Measurements from ENCODE around the gene OTUB1. TPM values are rescaled to one million over a fixed set of nuclear protein-coding genes. Genes with fewer than 3 reads are reported as not detected.

OTUB1 gene
- total RNA-seq, 2 donors from 2014 or later, result 37.7 to 85.6 TPM

DNA sequence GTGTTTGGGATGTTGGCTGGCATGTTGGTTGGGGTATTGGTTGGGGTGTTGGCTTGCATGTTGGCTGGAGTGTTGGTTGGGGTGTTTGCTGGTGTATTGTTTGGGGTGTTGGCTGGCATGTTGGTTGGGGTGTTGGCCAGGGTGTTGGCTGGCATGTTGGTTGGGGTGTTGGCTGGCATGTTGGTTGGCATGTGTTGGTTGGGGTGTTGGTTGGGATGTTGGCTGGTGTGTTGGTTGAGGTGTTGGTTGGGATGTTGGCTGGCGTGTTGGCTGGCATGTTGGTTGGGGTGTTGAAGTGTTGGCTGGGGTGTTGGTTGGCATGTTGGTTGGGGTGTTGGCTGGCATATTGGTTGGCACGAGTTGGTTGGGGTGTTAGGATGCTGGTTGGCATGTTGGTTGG, 24.5 kb downstream of the OTUB1 start:
- H3K4me1 ChIP-seq (ENCODE audit: control insufficient read depth in 1 of 2, low read depth in 2 of 2), result peaks cover 3 to 13% of the 10 kb centered on the region in 2 donors
- TF ChIP-seq, protein P1, sequence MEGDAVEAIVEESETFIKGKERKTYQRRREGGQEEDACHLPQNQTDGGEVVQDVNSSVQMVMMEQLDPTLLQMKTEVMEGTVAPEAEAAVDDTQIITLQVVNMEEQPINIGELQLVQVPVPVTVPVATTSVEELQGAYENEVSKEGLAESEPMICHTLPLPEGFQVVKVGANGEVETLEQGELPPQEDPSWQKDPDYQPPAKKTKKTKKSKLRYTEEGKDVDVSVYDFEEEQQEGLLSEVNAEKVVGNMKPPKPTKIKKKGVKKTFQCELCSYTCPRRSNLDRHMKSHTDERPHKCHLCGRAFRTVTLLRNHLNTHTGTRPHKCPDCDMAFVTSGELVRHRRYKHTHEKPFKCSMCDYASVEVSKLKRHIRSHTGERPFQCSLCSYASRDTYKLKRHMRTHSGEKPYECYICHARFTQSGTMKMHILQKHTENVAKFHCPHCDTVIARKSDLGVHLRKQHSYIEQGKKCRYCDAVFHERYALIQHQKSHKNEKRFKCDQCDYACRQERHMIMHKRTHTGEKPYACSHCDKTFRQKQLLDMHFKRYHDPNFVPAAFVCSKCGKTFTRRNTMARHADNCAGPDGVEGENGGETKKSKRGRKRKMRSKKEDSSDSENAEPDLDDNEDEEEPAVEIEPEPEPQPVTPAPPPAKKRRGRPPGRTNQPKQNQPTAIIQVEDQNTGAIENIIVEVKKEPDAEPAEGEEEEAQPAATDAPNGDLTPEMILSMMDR (IDR thresholded peaks at IDR 0.05), result no peak

DNA sequence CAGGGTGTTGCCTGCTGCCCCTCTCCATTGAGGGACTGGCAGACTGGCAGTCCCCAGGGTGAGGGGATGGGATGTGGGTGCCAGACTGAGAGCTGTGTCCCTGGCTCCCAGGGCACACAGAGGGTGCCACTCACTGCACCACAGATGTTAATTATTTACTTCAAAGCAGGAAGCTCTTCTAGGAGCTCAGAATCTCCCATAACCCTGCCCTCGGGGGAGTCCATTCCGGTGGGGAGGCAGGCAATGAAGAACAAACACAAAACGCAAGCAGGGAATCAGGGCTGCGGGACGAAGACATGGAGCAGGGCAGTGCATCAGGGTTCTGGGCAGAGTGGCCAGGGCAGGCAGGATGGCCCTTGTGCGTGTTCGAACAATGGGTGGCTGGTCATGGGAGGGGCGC, 25.1 kb downstream of the OTUB1 start:
- no peaks in the 10 kb centered on the region for H3K36me3 ChIP-seq
- no peak overlapping the region for H3K27ac ChIP-seq
- TF ChIP-seq, protein P1 (IDR thresholded peaks at IDR 0.05), result no peak
- no peaks in the 10 kb centered on the region for H3K9me3 ChIP-seq
- peaks cover 3 to 13% of the 10 kb centered on the region in 2 donors for H3K4me1 ChIP-seq (ENCODE audit: control insufficient read depth in 1 of 2, low read depth in 2 of 2)
- DNase-seq (ENCODE audit: low spot score) (no peak), ATAC-seq (ENCODE audit: insufficient number of reproducible peaks, low FRiP score, low read depth) (no peak)
- no peak overlapping the region for H3K4me3 ChIP-seq
- H3K27me3 ChIP-seq (replicated peaks; ENCODE audit: insufficient read depth), result no peaks in the 10 kb centered on the region

More for the DNA sequence above, 24.5 kb downstream of the OTUB1 start:
- Histone ChIP-seq H3K36me3 (no peaks in the 10 kb centered on the region), H3K9me3 (no peaks in the 10 kb centered on the region), H3K27me3 (replicated peaks; ENCODE audit: insufficient read depth) (no peaks in the 10 kb centered on the region), H3K27ac (no peak overlapping the region), H3K4me3 (no peak overlapping the region)
- no peak for ATAC-seq (ENCODE audit: insufficient number of reproducible peaks, low FRiP score, low read depth)
- DNase-seq (ENCODE audit: low spot score), result no peak

DNA sequence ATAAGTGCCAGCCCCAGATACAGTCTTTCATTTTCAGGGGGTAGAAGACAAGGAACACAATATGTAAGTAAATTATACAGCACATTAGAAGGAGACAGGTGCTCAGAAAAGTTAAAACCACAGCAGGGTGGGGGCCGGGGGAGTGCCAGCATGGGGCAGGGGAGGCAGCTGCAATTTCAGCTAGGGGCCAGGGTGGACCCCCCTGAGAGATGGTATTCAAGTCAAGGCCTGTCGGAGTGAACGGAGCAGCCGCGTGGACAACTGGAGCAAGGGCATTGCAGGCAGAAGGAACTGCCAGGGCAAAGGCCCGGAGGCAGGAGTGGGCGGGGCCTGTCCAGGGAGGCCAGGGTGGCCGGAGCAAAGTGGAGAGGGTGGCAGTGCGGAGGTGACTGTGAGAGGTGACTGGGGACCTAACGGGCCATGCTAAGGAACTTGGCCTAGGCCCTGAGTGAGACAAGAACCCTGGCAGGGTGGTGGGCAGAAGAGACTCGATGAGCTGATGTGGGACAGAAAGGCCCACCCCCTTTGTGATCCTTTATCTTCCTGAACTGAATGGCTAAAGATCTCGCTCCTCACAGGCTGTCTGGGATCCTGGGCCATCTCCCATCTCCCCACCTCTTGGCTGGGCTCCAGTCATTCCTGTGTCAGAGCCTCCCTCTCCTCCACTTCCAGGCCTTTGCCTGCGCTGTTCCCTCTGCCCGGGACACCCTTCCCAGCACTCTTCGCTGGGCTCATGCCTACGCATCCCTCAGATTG, 27.1 kb downstream of the OTUB1 start:
- no peak overlapping the region for H3K4me3 ChIP-seq
- DNase-seq (ENCODE audit: low spot score) (no peak), ATAC-seq (ENCODE audit: insufficient number of reproducible peaks, low FRiP score, low read depth) (no peak)
- no peaks in the 10 kb centered on the region for H3K36me3 ChIP-seq
- TF ChIP-seq, protein P1 (IDR thresholded peaks at IDR 0.05), result no peak
- no peaks in the 10 kb centered on the region for H3K9me3 ChIP-seq
- H3K4me1 ChIP-seq (ENCODE audit: control insufficient read depth in 1 of 2, low read depth in 2 of 2), result peaks cover 0 to under 1% of the 10 kb centered on the region in 2 donors
- no peak overlapping the region for H3K27ac ChIP-seq
- no peaks in the 10 kb centered on the region for H3K27me3 ChIP-seq (replicated peaks; ENCODE audit: insufficient read depth)

DNA sequence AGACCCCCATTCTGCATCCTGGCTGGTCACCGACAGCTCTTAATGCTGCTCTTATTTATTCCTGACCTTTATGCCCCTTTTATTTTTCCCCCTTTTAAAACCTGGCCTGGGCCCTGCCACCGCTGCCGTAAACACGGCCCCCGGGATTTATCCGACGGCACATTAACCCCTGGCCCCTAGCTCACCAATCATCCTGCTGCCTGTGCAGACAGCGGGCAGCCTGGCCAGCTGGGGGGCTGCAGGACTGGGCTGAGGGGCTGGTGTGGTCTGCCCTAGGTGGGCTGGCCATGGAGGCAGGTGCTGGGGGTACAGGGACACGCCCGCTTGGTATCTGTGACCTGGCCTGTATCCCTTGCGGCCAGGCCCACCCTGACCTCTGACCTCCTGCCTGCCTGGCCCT, 28.1 kb downstream of the OTUB1 start:
- H3K36me3 ChIP-seq, result no peaks in the 10 kb centered on the region
- H3K4me3 ChIP-seq, result no peak overlapping the region
- H3K27ac ChIP-seq, result no peak overlapping the region
- TF ChIP-seq, protein P1 (IDR thresholded peaks at IDR 0.05), result no peak
- no peak for ATAC-seq (ENCODE audit: insufficient number of reproducible peaks, low FRiP score, low read depth)
- H3K4me1 ChIP-seq (ENCODE audit: control insufficient read depth in 1 of 2, low read depth in 2 of 2), result no peaks in the 10 kb centered on the region
- no peaks in the 10 kb centered on the region for H3K27me3 ChIP-seq (replicated peaks; ENCODE audit: insufficient read depth)
- no peaks in the 10 kb centered on the region for H3K9me3 ChIP-seq
- no peak for DNase-seq (ENCODE audit: low spot score)

DNA sequence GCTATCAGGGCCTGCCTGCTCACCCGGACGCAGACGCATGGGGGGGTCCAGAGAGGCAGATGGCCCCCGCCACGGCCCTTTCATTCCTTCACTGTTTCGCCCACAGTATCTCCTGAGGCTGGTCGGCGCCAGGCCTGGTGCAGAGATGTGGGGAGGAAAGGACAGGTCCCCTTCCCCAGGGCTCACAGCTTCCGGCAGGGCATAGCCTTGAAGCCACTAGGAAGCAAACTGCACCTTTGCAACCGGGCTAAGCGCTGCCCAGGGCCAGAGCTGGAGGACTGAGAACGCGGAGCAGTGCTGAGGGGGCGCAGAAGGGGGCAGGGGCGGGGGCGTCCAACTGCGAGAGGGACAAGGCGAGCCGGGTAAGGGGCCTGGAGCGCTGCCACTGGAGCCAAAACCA, 29.3 kb downstream of the OTUB1 start:
- no peak overlapping the region for H3K27ac ChIP-seq
- H3K27me3 ChIP-seq (replicated peaks; ENCODE audit: insufficient read depth), result no peaks in the 10 kb centered on the region
- H3K4me3 ChIP-seq, result no peak overlapping the region
- no peaks in the 10 kb centered on the region for H3K36me3 ChIP-seq
- DNase-seq (ENCODE audit: low spot score) (no peak), ATAC-seq (ENCODE audit: insufficient number of reproducible peaks, low FRiP score, low read depth) (no peak)
- H3K4me1 ChIP-seq (ENCODE audit: control insufficient read depth in 1 of 2, low read depth in 2 of 2), result no peaks in the 10 kb centered on the region
- H3K9me3 ChIP-seq, result no peaks in the 10 kb centered on the region
- TF ChIP-seq, protein P1 (IDR thresholded peaks at IDR 0.05), result no peak

Data from thoracic aorta (tissue), 2 donors.